DMS53 treated with DMSO at 0.1 percent for 48 hours (cell line): ENCODE data around the gene ARHGEF7.
"Not testable (repeated sequence)": the region's sequence is repeated elsewhere in the genome, so short reads cannot be mapped to it uniquely, and the experiment has no call there.

Experiments
- DNase-seq: peaks from one replicate; lab custom pipeline; 2025; ENCODE audit not compliant: unreplicated experiment; lab: John Stamatoyannopoulos, UW

Gene ARHGEF7, protein sequence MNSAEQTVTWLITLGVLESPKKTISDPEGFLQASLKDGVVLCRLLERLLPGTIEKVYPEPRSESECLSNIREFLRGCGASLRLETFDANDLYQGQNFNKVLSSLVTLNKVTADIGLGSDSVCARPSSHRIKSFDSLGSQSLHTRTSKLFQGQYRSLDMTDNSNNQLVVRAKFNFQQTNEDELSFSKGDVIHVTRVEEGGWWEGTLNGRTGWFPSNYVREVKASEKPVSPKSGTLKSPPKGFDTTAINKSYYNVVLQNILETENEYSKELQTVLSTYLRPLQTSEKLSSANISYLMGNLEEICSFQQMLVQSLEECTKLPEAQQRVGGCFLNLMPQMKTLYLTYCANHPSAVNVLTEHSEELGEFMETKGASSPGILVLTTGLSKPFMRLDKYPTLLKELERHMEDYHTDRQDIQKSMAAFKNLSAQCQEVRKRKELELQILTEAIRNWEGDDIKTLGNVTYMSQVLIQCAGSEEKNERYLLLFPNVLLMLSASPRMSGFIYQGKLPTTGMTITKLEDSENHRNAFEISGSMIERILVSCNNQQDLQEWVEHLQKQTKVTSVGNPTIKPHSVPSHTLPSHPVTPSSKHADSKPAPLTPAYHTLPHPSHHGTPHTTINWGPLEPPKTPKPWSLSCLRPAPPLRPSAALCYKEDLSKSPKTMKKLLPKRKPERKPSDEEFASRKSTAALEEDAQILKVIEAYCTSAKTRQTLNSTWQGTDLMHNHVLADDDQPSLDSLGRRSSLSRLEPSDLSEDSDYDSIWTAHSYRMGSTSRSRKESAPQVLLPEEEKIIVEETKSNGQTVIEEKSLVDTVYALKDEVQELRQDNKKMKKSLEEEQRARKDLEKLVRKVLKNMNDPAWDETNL

GRCh38 chr13:111115061-111115964, at the start of gene ARHGEF7:
Gene ARHGEF7 (plus strand): TSS chr13:111115310. CDS start chr13:111115527, 217 bp downstream.
- no peak for DNase-seq

DNA sequence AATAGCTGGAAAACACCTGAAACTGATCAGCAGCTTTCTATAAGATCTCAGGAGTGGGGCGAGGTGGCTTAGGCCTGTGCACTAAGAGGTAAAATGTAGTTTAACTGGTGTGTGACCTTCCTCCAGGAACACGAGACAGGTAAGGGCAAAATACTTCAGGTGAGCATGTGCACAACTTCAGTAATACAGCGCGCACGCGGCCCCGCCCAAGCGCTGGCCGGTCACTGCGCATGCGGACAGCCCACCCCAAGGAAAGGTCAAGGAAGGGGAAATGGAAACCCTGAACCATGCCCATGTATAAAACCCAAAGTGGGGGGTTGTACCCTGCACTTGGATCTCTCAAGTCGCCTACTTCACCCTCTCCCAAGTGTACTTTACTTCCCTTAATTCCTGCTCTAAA, 49.4 kb upstream of the ARHGEF7 start:
- DNase-seq, result no peak

- DNase-seq, result no peak
These were observed 48.6 kb upstream of the ARHGEF7 start for GRCh38 chr13:111066544-111066943.

GRCh38 chr13:111068009-111068350, 47.1 kb upstream of the ARHGEF7 start:
- DNase-seq, result no peak

- not testable (repeated sequence) for DNase-seq
These were observed 44.0 kb upstream of the ARHGEF7 start for GRCh38 chr13:111071120-111071519.

GRCh38 chr13:111071526-111071925, 43.6 kb upstream of the ARHGEF7 start:
- not testable (repeated sequence) for DNase-seq

DNA sequence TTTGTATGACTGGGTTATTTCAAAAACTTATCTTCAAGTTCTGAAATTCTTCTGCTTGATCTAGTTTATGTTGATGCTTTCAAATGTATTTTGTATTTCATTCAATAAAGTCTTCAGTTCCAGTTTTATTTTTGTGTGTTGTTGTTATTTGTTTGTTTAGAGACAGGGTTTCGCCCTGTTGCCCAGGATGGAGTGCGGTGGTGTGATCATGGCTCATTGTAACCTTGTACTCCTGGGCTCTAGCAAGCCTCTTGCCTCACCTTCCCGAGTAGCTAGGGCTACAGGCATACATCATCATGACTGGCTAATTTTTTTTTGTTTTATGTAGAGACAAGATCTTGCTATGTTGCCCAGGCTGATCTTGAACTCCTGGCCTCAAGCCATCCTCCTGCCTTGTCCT, 40.3 kb upstream of the ARHGEF7 start:
- no peak for DNase-seq

DNA sequence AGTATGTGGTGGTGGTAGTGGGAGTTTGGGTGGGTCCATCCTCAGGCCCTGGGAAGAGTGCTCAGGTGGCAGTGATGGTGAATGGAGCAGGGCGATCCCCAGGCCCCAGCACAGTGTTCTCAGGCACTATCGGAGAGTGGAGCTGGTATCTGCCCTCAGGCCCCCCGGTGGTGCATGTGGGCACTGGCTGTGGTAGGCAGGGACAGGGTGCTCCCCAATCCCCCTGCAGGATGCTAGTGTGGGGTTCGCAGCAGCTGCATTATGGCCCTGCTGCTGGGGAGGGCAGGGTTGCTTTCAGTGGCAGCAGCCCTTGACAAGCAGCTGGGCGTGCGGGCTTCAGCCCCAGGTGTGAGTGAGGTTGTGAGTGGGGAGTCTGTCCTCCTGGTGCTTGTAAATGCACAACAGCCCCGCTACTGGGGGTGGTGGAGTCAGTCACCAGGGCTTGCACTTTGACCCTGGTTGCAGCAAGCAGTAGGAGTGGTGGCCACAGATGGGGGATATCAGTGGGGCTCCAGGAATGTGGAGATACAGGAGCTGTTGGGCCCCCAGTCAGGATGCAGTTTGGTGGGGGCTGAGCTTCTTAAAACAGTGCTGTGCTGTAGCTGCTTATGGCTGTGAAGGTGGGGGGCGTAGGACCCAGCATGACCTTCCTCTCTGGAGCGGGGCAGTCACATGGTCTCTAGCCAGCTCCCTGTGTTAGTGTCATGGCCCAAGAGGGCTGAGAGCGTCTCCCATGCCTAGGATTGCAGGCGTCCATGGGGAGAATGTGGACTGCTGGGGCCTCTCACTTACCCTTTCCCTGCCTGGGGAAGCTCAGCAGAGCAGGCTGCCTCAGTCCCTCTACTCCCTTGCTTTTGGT, 38.7 kb upstream of the ARHGEF7 start:
- DNase-seq, result no peak

GRCh38 chr13:111079375-111079774, 35.7 kb upstream of the ARHGEF7 start:
- DNase-seq, result no peak

- no peak for DNase-seq
These were observed 34.5 kb upstream of the ARHGEF7 start for GRCh38 chr13:111080642-111081041.

GRCh38 chr13:111082240-111082639, 32.9 kb upstream of the ARHGEF7 start:
- no peak for DNase-seq

DNA sequence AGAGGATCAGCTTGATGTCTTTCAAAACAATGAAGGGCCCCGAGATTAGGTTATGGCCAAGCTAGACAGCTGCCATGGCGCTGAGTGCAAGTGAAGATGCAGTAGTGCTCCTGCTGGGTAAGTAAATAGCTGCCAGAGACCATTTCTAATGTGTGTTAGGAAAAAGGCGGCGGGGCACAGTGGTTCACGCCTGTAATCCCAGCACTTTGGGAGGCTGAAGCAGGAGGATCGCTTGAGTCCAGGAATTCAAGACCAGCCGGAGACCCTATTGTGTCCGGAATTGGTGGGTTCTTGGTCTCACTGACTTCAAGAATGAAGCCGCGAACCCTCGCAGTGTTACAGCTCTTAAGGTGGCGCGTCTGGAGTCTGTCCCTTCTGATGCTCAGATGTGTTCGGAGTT, 32.3 kb upstream of the ARHGEF7 start:
- DNase-seq, result not testable (repeated sequence)

GRCh38 chr13:111083693-111084092, 31.4 kb upstream of the ARHGEF7 start:
- DNase-seq, result not testable (repeated sequence)

DNA sequence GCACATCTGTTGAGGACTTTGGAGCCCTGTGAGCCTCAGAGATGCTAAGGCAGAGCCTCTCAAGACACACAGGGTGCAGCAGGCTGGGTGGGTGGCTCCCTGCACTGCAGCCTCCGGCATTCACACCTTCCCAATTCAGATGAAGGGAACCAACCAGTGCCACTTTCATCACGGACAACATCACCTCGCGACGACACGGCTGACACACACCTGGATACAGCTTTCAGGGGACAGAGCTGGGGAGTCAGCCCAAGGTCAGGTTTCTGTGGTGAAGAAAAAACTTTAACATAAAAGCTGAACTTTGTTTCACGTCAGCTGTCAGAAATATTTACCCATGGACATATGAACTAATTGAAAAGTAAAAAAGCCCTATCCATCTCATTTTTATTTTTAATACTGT, 24.9 kb upstream of the ARHGEF7 start:
- DNase-seq, result no peak

DNA sequence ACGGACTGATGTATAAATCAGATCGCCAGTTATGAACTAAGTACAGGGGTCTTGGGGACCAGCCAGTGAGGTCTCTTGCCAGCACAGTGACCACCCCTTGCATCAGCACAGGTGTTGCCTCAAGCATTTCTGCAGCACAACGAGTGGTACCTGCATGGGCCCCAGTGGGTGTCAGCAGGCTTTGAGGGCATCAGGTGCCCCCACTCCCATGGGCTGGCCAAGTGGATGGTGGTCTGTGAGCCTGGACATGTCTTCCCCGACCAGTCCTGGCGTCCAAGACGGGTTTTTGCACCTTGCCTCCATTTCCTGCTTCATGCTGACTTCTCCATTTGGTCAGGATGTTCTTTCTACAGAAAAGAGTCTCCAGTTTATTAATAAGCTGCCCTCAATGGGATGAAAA, 22.4 kb upstream of the ARHGEF7 start:
- no peak for DNase-seq

DNA sequence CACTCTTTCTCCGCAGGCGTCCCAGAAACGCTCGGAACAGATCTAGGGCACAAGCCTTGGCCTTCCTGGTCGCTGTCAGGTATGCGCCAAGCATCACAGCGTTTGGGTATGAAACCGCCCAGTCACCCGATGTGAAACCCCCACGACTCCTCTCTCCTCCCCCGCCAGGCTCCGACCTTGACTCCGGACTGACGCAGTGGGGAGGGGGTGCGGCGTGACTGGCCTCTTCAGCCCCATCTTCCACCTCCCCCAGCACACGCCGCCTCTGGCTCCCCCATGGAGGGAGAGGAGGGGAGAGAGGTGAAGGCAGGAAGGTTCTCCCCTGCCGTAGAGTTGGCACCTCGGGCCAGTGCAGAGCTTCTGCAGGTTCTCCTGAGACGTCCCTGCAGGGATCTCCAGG, 22.0 kb upstream of the ARHGEF7 start:
- no peak for DNase-seq

DNA sequence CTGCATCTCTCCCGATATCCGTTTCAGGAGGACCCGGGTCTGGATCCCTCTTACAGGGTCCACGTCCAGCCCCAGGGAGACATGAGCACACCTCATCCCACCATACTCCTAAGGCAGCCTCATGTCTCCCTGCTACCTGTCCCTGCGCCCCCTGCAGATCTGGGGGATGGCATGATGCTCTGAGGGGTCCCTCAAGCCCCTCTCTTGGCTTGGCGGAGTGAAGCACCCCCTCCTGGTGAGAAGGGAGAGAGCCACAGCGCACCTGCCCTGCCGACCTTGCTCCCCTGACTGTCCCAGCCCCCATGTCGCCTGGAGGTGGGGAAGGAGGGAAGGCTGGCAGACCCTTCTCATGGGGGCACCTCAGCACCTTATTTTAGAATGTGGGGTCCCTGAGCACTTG, 21.5 kb upstream of the ARHGEF7 start:
- no peak for DNase-seq

DNA sequence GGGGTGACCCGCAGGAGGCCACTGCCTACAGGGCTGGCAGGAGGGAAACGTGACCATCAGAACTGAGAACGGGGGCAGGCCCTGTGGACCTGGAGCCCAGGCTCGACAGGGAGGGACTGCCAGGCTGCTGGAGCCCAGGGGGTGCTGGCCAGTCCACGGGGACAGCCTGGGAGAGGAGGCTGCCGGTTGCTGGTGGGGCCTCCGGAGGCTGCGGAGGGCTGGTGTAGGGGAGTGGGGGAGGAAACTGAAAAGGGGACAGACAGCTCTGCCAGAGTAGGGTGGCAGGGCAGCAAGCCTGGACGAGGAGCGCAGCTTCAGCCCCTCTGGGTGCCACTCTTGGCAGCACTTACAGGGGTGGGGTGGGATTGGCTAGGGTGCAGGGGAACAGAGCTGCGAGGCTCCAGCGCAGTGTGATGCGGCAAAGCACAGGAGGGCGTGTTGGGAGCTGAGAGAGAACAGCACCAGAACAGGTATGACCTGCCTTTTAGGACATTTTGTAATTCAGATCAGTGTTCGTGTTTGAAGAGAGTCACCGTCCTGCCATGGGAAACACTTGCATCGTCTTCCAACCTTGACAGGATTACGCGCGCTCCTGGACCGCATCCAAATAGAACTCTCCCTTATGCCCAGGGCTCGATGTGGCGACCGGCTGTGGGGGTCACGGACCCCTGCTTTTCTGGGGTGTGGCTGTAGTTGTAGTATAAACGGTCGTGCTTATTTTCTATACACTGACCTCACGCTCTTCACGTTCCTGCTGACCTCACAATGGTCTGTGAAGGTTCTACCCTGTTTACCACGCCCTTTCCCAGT, 19.9 kb upstream of the ARHGEF7 start:
- DNase-seq, result no peak

- DNase-seq, result no peak
These were observed 19.1 kb upstream of the ARHGEF7 start for GRCh38 chr13:111095911-111096501.
